AG04450 (cell line): ENCODE measurements around the gene SLIRP. TPM values are rescaled to one million over a fixed set of nuclear protein-coding genes. Genes with fewer than 3 reads are reported as not detected.

Source experiments
- CTCF ChIA-PET: fragments of 300-600, 350-600 bp; formaldehyde crosslinking; extraction: SDS; loops from one replicate; lab custom pipeline; 2022; ENCODE audit warnings: antibody characterized with exemption, inconsistent platforms; lab: Charles Lee
- POLR2A ChIA-PET: fragments of 350-600 bp; formaldehyde crosslinking; extraction: SDS; loops from one replicate; lab custom pipeline; 2021; ENCODE audit warnings: antibody characterized with exemption, inconsistent platforms; lab: Yijun Ruan, JAX
- DNase-seq: peaks from one replicate; pipeline ENCODE4 v3.0.0-alpha.2; 2011; ENCODE audit warnings: low read depth, low spot score
- H3K27ac ChIP-seq: one replicate; pipeline ENCODE4 v1.5.1; 2012; ENCODE audit warnings: low read depth, low read length, control low read depth
- H3K27me3 ChIP-seq: one replicate; pipeline ENCODE4 v1.6.0; 2012; ENCODE audit warnings: low read length; ENCODE audit not compliant: control insufficient read depth, insufficient read depth
- H3K4me3 ChIP-seq: 2 replicates; pipeline ENCODE4 v1.5.1; 2011; ENCODE audit warnings: mild to moderate bottlenecking, low read depth, low read length, control low read depth
- H3K9me3 ChIP-seq: 2 replicates; pipeline ENCODE4 v1.5.1; 2012; ENCODE audit warnings: low read length; ENCODE audit not compliant: control insufficient read depth, insufficient read depth
- polyA plus RNA-seq: library from polyadenylated mRNA; depleted of rRNA; stranded (reverse); fragments of >200 nt; gene quantifications from 2 replicates; pipeline ENCODE4 v1.2.3, GENCODE V29; 2011
- TF ChIP-seq, protein P1 (sequence below): IDR thresholded peaks from 2 replicates; pipeline ENCODE4 v1.5.1; 2011; ENCODE audit warnings: low read depth, low read length, control low read depth, inconsistent platforms

SLIRP gene
- polyA plus RNA-seq, 1 experiment, result 308 TPM

GRCh38 chr14:77752799-77753516 lies 45.1 kb downstream of the SLIRP start:
- H3K27me3 ChIP-seq, result no peaks in the 10 kb centered on the region
- TF ChIP-seq, protein P1, sequence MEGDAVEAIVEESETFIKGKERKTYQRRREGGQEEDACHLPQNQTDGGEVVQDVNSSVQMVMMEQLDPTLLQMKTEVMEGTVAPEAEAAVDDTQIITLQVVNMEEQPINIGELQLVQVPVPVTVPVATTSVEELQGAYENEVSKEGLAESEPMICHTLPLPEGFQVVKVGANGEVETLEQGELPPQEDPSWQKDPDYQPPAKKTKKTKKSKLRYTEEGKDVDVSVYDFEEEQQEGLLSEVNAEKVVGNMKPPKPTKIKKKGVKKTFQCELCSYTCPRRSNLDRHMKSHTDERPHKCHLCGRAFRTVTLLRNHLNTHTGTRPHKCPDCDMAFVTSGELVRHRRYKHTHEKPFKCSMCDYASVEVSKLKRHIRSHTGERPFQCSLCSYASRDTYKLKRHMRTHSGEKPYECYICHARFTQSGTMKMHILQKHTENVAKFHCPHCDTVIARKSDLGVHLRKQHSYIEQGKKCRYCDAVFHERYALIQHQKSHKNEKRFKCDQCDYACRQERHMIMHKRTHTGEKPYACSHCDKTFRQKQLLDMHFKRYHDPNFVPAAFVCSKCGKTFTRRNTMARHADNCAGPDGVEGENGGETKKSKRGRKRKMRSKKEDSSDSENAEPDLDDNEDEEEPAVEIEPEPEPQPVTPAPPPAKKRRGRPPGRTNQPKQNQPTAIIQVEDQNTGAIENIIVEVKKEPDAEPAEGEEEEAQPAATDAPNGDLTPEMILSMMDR, result no peak
- ChIA-PET CTCF (no interaction called here), POLR2A (no interaction called here)
- H3K27ac ChIP-seq, result no peak overlapping the region
- no peaks in the 10 kb centered on the region for H3K9me3 ChIP-seq
- DNase-seq, result no peak
- no peak overlapping the region for H3K4me3 ChIP-seq

DNA sequence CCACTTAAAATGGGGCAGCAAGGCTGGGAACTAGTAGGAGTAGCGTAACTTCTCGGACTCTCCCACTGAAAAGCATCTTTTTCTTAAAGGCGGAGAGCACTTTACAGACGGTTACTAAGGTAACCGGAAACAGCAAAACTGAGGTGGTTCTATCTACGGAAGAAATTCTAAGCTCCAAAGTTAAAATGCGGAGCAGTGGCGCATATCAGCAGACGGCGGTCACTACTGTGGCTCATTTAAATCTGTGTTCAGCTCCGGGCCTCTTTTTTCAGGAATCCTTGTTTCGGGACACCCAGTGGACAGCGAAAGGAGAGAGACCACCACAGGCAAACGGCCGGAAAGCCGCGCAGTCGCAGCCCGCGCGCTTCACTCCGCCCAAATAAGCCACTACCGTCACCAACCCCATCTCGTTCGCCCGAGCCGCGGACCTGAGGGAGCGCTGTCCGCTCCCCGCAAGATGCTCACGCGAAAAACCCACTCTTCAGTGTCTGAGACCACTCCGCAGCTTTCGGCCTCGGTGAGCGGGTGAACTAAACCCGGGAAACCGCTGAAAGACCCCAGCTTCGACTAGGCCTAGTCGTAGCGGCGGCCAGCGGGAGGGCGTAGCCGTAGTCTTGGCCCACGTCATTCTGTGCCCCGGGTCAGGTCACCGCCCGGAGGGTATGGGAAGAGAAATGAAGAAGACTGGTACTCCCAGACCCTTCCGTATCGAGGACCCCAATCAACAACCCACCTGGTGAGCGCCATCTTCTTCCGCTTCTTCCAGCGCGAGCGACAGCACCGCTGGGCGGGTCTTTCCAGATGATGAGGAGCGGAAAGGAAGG lies 52.7 kb downstream of the SLIRP start, which contains the start of gene SNW1:
SNW1 (minus strand) TSS at position 776 of the 824 bp plus-strand sequence; CDS start at position 747, 29 bp downstream.
- H3K9me3 ChIP-seq, result no peaks in the 10 kb centered on the region; the same call in 1 of the 2 replicates
- H3K4me3 ChIP-seq, result peak within 1 kb of the TSS; percentile 93
- no peaks in the 10 kb centered on the region for H3K27me3 ChIP-seq
- ChIA-PET POLR2A (interaction anchor here (0.5 to 1.4 kb wide), 3 partner anchors 37 to 303 kb away, joined by 3 to 4 read pairs (median 4); partner anchors contain the start of genes ADCK1 and VIPAS39), CTCF (interaction anchor here (0.6 to 0.7 kb wide), 3 partner anchors 105 to 1787 kb away, joined by 3 to 4 read pairs (median 3); no protein-coding TSS in a partner anchor)
- TF ChIP-seq, protein P1, result no peak
- peak within 1 kb of the TSS; percentile 80 for H3K27ac ChIP-seq
- peak; percentile 84 for DNase-seq

DNA sequence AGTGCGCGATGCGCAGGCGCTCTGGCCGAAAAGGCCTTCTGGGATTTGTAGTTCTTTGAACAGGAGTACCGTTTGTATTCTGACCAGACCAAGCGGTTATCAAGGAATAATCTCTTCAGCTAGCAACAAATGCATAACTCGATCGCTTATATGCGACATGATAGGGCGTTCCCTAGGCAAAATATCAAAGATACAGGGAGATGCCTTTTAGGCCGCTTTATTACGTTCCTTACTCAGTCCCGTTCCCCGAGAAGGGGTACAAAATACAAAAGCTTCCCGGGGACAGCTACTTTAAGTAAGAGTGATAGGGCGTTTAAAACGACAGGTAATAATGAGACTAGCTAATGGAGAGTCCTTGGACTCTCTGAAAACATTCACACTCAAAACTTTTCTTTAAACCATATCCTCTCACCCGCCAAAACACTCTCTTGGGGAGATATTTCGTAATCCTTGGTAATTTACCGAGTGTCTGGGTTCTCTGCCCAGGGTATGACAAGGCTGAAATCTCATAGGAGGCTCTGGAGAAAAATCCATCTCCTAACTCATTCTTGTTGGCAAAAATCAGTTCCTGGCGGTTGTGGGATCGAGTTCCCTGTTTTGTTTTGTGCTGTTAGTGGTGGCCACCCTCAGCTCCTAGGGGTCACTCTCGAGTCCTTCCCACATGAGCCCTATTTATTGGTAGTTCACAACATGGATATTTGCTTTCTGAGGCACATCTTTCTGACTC lies 53.5 kb downstream of the SLIRP start:
- no peaks in the 10 kb centered on the region; the same call in 1 of the 2 replicates for H3K9me3 ChIP-seq
- CTCF ChIA-PET, result interaction anchor here (0.6 to 1.3 kb wide), 5 partner anchors 14 to 805 kb away, joined by 3 to 5 read pairs (median 3); partner anchors contain the start of gene ADCK1
- POLR2A ChIA-PET, result interaction anchor here (0.5 to 1.4 kb wide), 3 partner anchors 36 to 304 kb away, joined by 3 to 4 read pairs (median 4); partner anchors contain the start of genes ADCK1 and VIPAS39
- H3K27me3 ChIP-seq, result no peaks in the 10 kb centered on the region
- DNase-seq, result no peak
- peak overlapping the region; percentile 93 for H3K4me3 ChIP-seq
- peak overlapping the region; percentile 47 for H3K27ac ChIP-seq
- TF ChIP-seq, protein P1, result peak; percentile 43

DNA sequence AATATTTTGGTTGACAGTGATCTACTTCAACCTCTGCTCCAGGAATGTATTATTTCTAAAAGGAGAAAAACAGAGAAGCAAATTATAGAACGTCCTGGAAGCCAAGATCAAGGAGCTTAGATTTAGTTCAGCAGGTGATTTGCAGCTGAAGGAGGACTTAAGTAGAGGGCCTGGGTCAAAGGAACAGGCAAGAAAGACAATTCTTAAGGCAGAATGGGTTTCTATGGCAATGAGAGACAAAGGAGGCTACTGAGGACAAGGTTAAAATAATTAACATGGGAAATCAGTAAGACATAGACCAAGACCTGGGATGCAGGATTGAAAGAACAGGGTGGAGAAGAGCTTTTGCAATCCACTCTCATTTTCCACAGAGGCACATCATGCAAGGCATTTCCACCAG lies 55.4 kb downstream of the SLIRP start:
- Histone ChIP-seq H3K9me3 (no peaks in the 10 kb centered on the region; the same call in 1 of the 2 replicates), H3K27ac (no peak overlapping the region), H3K27me3 (no peaks in the 10 kb centered on the region), H3K4me3 (no peak overlapping the region)
- TF ChIP-seq, protein P1, result no peak
- DNase-seq, result no peak
- ChIA-PET CTCF (interaction anchor here (0.6 kb wide), 1 partner anchor 87 kb away, joined by 5 read pairs; no protein-coding TSS in a partner anchor), POLR2A (no interaction called here)
